ENCODE measurements around the gene PFKP.
"Not testable (repeated sequence)": the region's sequence is repeated elsewhere in the genome, so short reads cannot be mapped to it uniquely, and the experiment has no call there.

The PFKP gene

DNA sequence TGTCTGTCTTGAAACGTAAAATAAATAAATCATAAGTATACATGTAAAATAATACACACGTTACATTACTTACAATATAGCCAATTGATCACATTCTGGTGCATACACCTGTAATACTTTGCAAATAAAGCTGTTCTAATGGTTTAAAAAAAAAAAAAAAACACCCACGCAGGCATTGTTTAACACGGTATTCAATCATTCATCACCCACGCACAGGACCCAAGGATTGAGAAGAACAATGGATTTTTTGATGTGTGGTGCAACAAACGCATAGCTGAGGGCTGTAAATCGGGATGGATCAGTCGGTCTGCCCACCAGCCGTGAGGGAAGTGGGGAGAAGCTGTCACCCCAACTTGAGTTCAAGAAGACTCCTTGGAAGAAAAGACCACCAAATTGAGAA is 96.5 kb downstream of the PFKP start:
- no peak for TF ChIP-seq ZFX (IDR thresholded peaks at IDR 0.05; ENCODE audit: borderline replicate concordance)
- TF ChIP-seq, protein P1, sequence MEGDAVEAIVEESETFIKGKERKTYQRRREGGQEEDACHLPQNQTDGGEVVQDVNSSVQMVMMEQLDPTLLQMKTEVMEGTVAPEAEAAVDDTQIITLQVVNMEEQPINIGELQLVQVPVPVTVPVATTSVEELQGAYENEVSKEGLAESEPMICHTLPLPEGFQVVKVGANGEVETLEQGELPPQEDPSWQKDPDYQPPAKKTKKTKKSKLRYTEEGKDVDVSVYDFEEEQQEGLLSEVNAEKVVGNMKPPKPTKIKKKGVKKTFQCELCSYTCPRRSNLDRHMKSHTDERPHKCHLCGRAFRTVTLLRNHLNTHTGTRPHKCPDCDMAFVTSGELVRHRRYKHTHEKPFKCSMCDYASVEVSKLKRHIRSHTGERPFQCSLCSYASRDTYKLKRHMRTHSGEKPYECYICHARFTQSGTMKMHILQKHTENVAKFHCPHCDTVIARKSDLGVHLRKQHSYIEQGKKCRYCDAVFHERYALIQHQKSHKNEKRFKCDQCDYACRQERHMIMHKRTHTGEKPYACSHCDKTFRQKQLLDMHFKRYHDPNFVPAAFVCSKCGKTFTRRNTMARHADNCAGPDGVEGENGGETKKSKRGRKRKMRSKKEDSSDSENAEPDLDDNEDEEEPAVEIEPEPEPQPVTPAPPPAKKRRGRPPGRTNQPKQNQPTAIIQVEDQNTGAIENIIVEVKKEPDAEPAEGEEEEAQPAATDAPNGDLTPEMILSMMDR (IDR thresholded peaks at IDR 0.05), result no peak
- H3K27ac ChIP-seq, result no peak overlapping the region

GRCh38 chr10:3165196-3165595 is 97.8 kb downstream of the PFKP start:
- H3K27ac ChIP-seq, result no peak overlapping the region
- TF ChIP-seq ZFX (IDR thresholded peaks at IDR 0.05; ENCODE audit: borderline replicate concordance), result no peak
- TF ChIP-seq, protein P1 (IDR thresholded peaks at IDR 0.05), result no peak

GRCh38 chr10:3166496-3167290 is 99.3 kb downstream of the PFKP start:
- TF ChIP-seq, protein P1 (IDR thresholded peaks at IDR 0.05), result no peak
- TF ChIP-seq ZFX (IDR thresholded peaks at IDR 0.05; ENCODE audit: borderline replicate concordance), result no peak
- no peak overlapping the region for H3K27ac ChIP-seq

DNA sequence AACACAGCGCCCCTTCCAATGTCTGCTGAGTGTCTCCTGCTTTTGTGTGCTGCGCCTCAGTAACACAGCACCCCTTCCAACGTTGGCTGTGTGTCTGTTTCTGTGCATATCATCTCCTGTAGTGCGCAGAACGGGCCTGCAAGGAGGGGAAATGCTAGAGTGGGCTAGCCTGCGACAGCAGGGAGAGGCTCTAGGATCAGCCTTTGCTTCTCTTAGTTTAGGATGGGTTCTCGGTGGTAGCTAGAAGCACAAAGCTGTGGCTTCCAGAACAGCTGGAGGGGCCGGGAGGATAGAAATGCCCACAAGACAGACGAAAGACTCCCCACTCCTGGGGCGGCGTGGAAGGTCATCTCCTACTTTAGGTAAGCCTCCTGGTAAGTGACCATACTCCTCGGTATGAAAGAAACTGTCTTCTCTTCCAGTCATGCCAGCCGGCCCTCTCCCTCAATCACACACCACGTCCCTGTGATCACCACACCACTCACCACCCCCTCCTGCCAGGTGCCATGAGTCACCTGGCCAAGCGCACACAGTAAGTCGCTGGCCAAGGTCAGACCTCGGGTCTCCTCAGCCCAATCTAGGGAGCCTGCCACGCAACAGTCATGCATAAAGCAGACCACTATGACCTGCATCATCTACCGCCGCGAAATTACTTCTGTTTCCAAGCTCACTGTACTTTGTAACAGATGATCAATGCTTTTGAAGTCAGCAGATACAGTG is 100.4 kb downstream of the PFKP start:
- no peak overlapping the region for H3K27ac ChIP-seq
- no peak for TF ChIP-seq ZFX (IDR thresholded peaks at IDR 0.05; ENCODE audit: borderline replicate concordance)

- H3K27ac ChIP-seq, result no peak overlapping the region
- TF ChIP-seq, protein P1 (IDR thresholded peaks at IDR 0.05), result no peak
- no peak for TF ChIP-seq ZFX (IDR thresholded peaks at IDR 0.05; ENCODE audit: borderline replicate concordance)
These were observed 101.9 kb downstream of the PFKP start for GRCh38 chr10:3169271-3169670.

GRCh38 chr10:3169673-3170072 is 102.3 kb downstream of the PFKP start:
- H3K27ac ChIP-seq, result no peak overlapping the region
- TF ChIP-seq, protein P1 (IDR thresholded peaks at IDR 0.05), result no peak
- TF ChIP-seq ZFX (IDR thresholded peaks at IDR 0.05; ENCODE audit: borderline replicate concordance), result no peak

- H3K27ac ChIP-seq, result not testable (repeated sequence)
These were observed 104.1 kb downstream of the PFKP start for GRCh38 chr10:3171488-3171887.

DNA sequence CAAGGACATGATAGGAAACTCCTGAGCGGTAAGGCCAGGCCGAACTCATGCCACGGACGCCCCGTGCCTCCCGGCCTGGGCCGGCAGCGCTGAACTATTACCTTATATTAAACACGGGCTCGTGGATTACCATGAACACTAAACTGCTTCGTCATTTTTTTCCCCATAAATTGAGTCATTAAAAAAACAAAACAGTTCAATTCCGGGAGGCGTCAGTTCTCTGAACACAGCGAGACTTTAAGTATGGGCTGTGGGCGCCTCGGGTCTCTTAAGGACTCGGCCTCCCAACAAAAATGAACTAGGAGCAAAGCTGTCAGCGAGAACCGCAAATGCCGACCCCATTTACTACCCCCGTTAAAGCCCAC is 104.7 kb downstream of the PFKP start:
- peak overlapping the region; percentile 62 for H3K27ac ChIP-seq
- TF ChIP-seq, protein P1 (IDR thresholded peaks at IDR 0.05), result no peak
- no peak for TF ChIP-seq ZFX (IDR thresholded peaks at IDR 0.05; ENCODE audit: borderline replicate concordance)
